Jurkat, Clone E6-1 (cell line): ENCODE measurements around the gene DTWD1.
"Not testable (repeated sequence)": the region's sequence is repeated elsewhere in the genome, so short reads cannot be mapped to it uniquely, and the experiment has no call there.

ENCODE experiments used
- DNase-seq: peaks from one replicate; pipeline ENCODE4 v3.0.0-alpha.2; 2011; ENCODE audit warnings: low read depth, low spot score
- H3K4me3 ChIP-seq: 2 replicates; pipeline ENCODE4 v1.5.1; 2011; ENCODE audit warnings: mild to moderate bottlenecking, low read length, control low read depth, moderate library complexity

The DTWD1 gene

GRCh38 chr15:49637857-49638256, 17.0 kb downstream of the DTWD1 start:
- DNase-seq: no peak
- H3K4me3 ChIP-seq: no peak overlapping the region

- no peak overlapping the region for H3K4me3 ChIP-seq
- DNase-seq: no peak
Observed at GRCh38 chr15:49644364-49644794, 23.5 kb downstream of the DTWD1 start.

- H3K4me3 ChIP-seq: no peak overlapping the region
- DNase-seq: no peak
Observed at GRCh38 chr15:49645277-49645676, 24.4 kb downstream of the DTWD1 start.

GRCh38 chr15:49645941-49646340, 25.1 kb downstream of the DTWD1 start:
- no peak overlapping the region for H3K4me3 ChIP-seq
- DNase-seq: no peak

GRCh38 chr15:49646891-49647290, 26.0 kb downstream of the DTWD1 start:
- H3K4me3 ChIP-seq: no peak overlapping the region
- DNase-seq: no peak

- no peak for DNase-seq
- H3K4me3 ChIP-seq: no peak overlapping the region
Observed at GRCh38 chr15:49649987-49650386, 29.1 kb downstream of the DTWD1 start.

GRCh38 chr15:49650676-49651075, 29.8 kb downstream of the DTWD1 start:
- H3K4me3 ChIP-seq: no peak overlapping the region
- no peak for DNase-seq

GRCh38 chr15:49652922-49653321, 32.1 kb downstream of the DTWD1 start:
- no peak for DNase-seq
- H3K4me3 ChIP-seq: no peak overlapping the region

- H3K4me3 ChIP-seq: no peak overlapping the region
- DNase-seq: no peak
Observed at GRCh38 chr15:49656734-49657133, 35.9 kb downstream of the DTWD1 start.

- DNase-seq: no peak
- no peak overlapping the region for H3K4me3 ChIP-seq
Observed at GRCh38 chr15:49664716-49665115, 43.9 kb downstream of the DTWD1 start.

- not testable (repeated sequence) for H3K4me3 ChIP-seq, DNase-seq
Observed at GRCh38 chr15:49666486-49666885, 45.6 kb downstream of the DTWD1 start.

GRCh38 chr15:49669288-49669687, 48.4 kb downstream of the DTWD1 start:
- DNase-seq: no peak
- H3K4me3 ChIP-seq: no peak overlapping the region

- no peak overlapping the region for H3K4me3 ChIP-seq
- no peak for DNase-seq
Observed at GRCh38 chr15:49673861-49674260, 53.0 kb downstream of the DTWD1 start.

GRCh38 chr15:49674370-49674769, 53.5 kb downstream of the DTWD1 start:
- H3K4me3 ChIP-seq: no peak overlapping the region
- DNase-seq: no peak

GRCh38 chr15:49675041-49675440, 54.2 kb downstream of the DTWD1 start:
- no peak for DNase-seq
- H3K4me3 ChIP-seq: no peak overlapping the region

GRCh38 chr15:49678655-49679054, 57.8 kb downstream of the DTWD1 start:
- no peak overlapping the region for H3K4me3 ChIP-seq
- no peak for DNase-seq

GRCh38 chr15:49686599-49686998, 65.8 kb downstream of the DTWD1 start:
- no peak overlapping the region for H3K4me3 ChIP-seq
- no peak for DNase-seq

GRCh38 chr15:49688135-49688790, 67.4 kb downstream of the DTWD1 start:
- DNase-seq: no peak
- H3K4me3 ChIP-seq: no peak overlapping the region

- H3K4me3 ChIP-seq: no peak overlapping the region
- DNase-seq: no peak
Observed at GRCh38 chr15:49692514-49693090, 71.8 kb downstream of the DTWD1 start.

- no peak for DNase-seq
- no peak overlapping the region for H3K4me3 ChIP-seq
Observed at GRCh38 chr15:49693498-49693897, 72.7 kb downstream of the DTWD1 start.

GRCh38 chr15:49696433-49696832, 75.6 kb downstream of the DTWD1 start:
- H3K4me3 ChIP-seq: no peak overlapping the region
- no peak for DNase-seq
